ENCODE results near the gene JOSD1.

GRCh38 chr22:38706101-38706900 is 5.6 kb upstream of the JOSD1 start:
- TF ChIP-seq, protein P1, sequence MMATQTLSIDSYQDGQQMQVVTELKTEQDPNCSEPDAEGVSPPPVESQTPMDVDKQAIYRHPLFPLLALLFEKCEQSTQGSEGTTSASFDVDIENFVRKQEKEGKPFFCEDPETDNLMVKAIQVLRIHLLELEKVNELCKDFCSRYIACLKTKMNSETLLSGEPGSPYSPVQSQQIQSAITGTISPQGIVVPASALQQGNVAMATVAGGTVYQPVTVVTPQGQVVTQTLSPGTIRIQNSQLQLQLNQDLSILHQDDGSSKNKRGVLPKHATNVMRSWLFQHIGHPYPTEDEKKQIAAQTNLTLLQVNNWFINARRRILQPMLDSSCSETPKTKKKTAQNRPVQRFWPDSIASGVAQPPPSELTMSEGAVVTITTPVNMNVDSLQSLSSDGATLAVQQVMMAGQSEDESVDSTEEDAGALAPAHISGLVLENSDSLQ (IDR thresholded peaks at IDR 0.05): no peak
- TF ChIP-seq NFRKB (IDR thresholded peaks at IDR 0.05) (no peak), SUZ12 (IDR thresholded peaks at IDR 0.05) (no peak), SP1 (IDR thresholded peaks at IDR 0.05) (no peak), FOXM1 (IDR thresholded peaks at IDR 0.05; ENCODE audit: borderline replicate concordance) (no peak), HDGF (IDR thresholded peaks at IDR 0.05; ENCODE audit: borderline replicate concordance) (no peak), ARNT (IDR thresholded peaks at IDR 0.05) (no peak; the same call in 1 of the 2 replicates), BHLHE40 (IDR thresholded peaks at IDR 0.05; ENCODE audit: borderline replicate concordance) (no peak), LEF1 (IDR thresholded peaks at IDR 0.05; ENCODE audit: borderline replicate concordance) (no peak; the same call in 1 of the 2 replicates), TARDBP (IDR thresholded peaks at IDR 0.05) (no peak), ZNF384 (IDR thresholded peaks at IDR 0.05) (no peak)

Measured in HEK293T (cell line).